ENCODE data around the gene SLC27A5. TPM values are rescaled to one million over a fixed set of nuclear protein-coding genes. Genes with fewer than 3 reads are reported as not detected.

SLC27A5 gene
- total RNA-seq = 10 to 100 TPM; 13.7 to 15.4 TPM

- Mint-ChIP-seq H3K27ac (peak within 1 kb of the TSS; percentile 62), H3K9me3 (peaks cover 7% of the 10 kb centered on the region), H3K4me1 (peaks cover 17% of the 10 kb centered on the region), H3K4me3 (no peak within 1 kb of the TSS), H3K27me3 (no peaks in the 10 kb centered on the region), H3K36me3 (peaks cover 15% of the 10 kb centered on the region)
- peak; percentile 31 for DNase-seq
- POLR2A ChIA-PET = no interaction called here
- ATAC-seq (ENCODE audit: low read depth) = no peak
Observed at GRCh38 chr19:58511353-58512208, at the start of gene SLC27A5. TSS of gene SLC27A5 (minus strand) at chr19:58511992. CDS start at chr19:58511955, 37 bp downstream.

DNA sequence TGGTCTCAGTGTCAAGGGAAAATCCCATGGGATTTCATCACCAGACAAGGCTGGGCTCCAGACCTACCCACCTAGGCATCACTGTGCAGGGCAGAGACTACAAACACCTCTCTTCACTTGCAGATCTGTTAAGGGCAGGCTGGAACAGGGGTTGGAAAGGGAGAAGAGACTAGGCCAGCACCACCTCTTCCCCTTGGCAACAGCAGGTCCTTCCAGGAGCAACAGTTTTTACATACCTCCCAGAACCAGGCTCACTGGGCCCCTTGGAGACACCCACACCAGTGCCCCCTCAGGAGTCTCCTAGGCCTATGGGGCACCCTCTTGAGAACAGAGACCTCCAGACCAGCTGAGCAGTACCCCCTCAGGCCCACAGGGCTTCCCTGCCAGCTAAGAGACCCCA is 49.1 kb upstream of the SLC27A5 start:
- POLR2A ChIA-PET = interaction anchor here (1.7 to 5.9 kb wide), 6 partner anchors 10 to 41 kb away, joined by 4 to 50 read pairs (median 20); partner anchors contain the start of genes MZF1, TRIM28 and ZBTB45
- no peaks in the 10 kb centered on the region for H3K27me3 Mint-ChIP-seq
- ATAC-seq (ENCODE audit: low read depth) (no peak), DNase-seq (no peak)
- no peaks in the 10 kb centered on the region for H3K9me3 Mint-ChIP-seq
- H3K36me3 Mint-ChIP-seq = peaks cover 19% of the 10 kb centered on the region
- H3K4me3 Mint-ChIP-seq = peak overlapping the region; percentile 86
- H3K4me1 Mint-ChIP-seq = peaks cover 42% of the 10 kb centered on the region
- peak overlapping the region; percentile 96 for H3K27ac Mint-ChIP-seq

GRCh38 chr19:58560007-58560887 is 48.5 kb upstream of the SLC27A5 start:
- peaks cover 19% of the 10 kb centered on the region for H3K36me3 Mint-ChIP-seq
- H3K4me3 Mint-ChIP-seq = peak overlapping the region; percentile 96
- ATAC-seq (ENCODE audit: low read depth) = no peak
- peak overlapping the region; percentile 96 for H3K27ac Mint-ChIP-seq
- peaks cover 42% of the 10 kb centered on the region for H3K4me1 Mint-ChIP-seq
- H3K27me3 Mint-ChIP-seq = no peaks in the 10 kb centered on the region
- H3K9me3 Mint-ChIP-seq = no peaks in the 10 kb centered on the region
- no peak for DNase-seq
- POLR2A ChIA-PET = interaction anchor here (1.0 to 5.9 kb wide), 8 partner anchors 9 to 61 kb away, joined by 3 to 50 read pairs (median 10); partner anchors contain the start of genes MZF1, TRIM28 and ZBTB45

DNA sequence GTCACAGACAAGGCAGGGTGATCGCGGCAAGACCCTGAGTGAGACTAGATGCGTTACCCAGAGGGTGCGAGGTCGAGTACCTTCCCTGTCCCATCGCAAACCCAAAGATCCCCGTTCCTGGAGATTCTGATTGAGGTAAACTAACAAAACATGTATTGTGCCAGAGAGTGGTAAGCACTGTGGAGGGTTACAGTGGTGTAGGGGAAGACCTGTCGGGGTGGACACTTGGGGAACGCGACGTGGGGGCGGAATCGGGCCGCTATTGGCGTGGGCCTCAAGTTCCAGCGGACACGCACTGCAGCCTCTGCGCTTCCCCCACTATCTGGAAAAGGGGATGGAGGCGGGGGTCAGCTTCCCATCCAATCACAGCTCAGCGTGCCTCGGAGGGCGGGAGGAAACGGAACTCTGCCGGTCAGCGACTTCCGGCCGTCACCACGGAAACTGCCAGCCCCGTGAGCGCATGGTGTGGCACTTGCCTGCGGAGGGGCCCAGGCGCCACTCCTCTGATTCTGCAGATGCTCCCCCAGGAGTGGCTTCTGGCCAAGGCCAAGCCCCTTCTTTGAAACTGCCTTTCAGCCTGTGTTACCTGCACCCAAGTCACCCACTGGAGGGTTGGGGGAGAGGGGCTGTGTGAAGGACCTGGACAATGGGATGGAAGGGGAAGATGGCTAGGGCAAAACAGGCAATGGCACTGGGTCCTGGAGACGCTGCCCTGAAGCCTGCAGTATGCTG is 47.6 kb upstream of the SLC27A5 start:
- peak; percentile 73 for DNase-seq
- Mint-ChIP-seq H3K27ac (peak overlapping the region; percentile 96), H3K4me3 (peak overlapping the region; percentile 96), H3K36me3 (peaks cover 18% of the 10 kb centered on the region), H3K27me3 (no peaks in the 10 kb centered on the region), H3K9me3 (no peaks in the 10 kb centered on the region), H3K4me1 (peaks cover 44% of the 10 kb centered on the region)
- ATAC-seq (ENCODE audit: low read depth) = peak; percentile 1
- POLR2A ChIA-PET = interaction anchor here (0.9 to 5.9 kb wide), 8 partner anchors 8 to 60 kb away, joined by 3 to 50 read pairs (median 8); partner anchors contain the start of genes MZF1, TRIM28 and ZBTB45

GRCh38 chr19:58558623-58559274 is 47.0 kb upstream of the SLC27A5 start:
- POLR2A ChIA-PET = interaction anchor here (0.9 to 5.9 kb wide), 8 partner anchors 8 to 59 kb away, joined by 3 to 50 read pairs (median 8); partner anchors contain the start of genes MZF1, TRIM28 and ZBTB45
- Mint-ChIP-seq H3K27me3 (no peaks in the 10 kb centered on the region), H3K4me3 (peak overlapping the region; percentile 96), H3K27ac (peak overlapping the region; percentile 96), H3K36me3 (peaks cover 18% of the 10 kb centered on the region), H3K4me1 (peaks cover 41% of the 10 kb centered on the region), H3K9me3 (no peaks in the 10 kb centered on the region)
- DNase-seq (peak; percentile 100), ATAC-seq (ENCODE audit: low read depth) (peak; percentile 65)

DNA sequence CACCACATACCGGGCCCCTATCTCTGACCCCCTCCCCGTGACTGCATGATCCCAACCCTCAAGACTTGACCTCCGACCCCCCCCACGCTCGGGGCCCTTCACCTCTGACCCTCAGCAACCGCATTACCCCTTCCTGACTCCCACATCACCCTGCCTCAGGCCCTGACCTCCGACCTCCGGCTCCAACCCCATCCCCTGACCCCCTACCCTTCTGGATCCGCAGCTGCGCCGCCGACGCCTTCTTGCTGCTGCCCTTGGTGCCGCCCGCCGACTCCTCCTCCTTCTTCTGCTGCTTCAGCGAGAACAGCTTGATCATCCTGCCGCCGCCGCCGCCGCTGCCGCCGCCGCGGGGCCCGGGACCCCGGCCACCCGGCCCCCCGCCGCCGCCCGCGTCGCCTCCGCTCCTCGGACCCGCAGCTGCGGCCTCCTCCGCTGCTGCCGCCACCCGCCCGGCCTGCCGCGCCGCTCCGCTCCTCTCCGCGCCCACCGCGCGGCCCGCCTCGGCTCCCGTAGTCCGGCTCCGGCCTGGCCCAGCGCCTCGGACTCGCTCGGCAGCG is 46.4 kb upstream of the SLC27A5 start, which contains the start of gene UBE2M:
Gene UBE2M (minus strand): TSS at position 546 of the 557 bp plus-strand sequence. CDS start 230 bp downstream, at position 316.
- peak within 1 kb of the TSS; percentile 96 for H3K4me3 Mint-ChIP-seq
- H3K36me3 Mint-ChIP-seq = peaks cover 21% of the 10 kb centered on the region
- POLR2A ChIA-PET = interaction anchor here (0.5 to 5.9 kb wide), 5 partner anchors 13 to 45 kb away, joined by 3 to 50 read pairs (median 11); partner anchors contain the start of genes MZF1, TRIM28 and ZBTB45
- peak within 1 kb of the TSS; percentile 98 for H3K27ac Mint-ChIP-seq
- peak; percentile 2 for ATAC-seq (ENCODE audit: low read depth)
- no peak for DNase-seq
- no peaks in the 10 kb centered on the region for H3K27me3 Mint-ChIP-seq
- peaks cover 38% of the 10 kb centered on the region for H3K4me1 Mint-ChIP-seq
- H3K9me3 Mint-ChIP-seq = no peaks in the 10 kb centered on the region

- Mint-ChIP-seq H3K4me1 (peaks cover 42% of the 10 kb centered on the region), H3K27ac (peak overlapping the region; percentile 98), H3K27me3 (no peaks in the 10 kb centered on the region), H3K4me3 (peak overlapping the region; percentile 96), H3K9me3 (no peaks in the 10 kb centered on the region), H3K36me3 (peaks cover 26% of the 10 kb centered on the region)
- DNase-seq (peak; percentile 28), ATAC-seq (ENCODE audit: low read depth) (no peak)
- POLR2A ChIA-PET = interaction anchor here (0.5 to 5.9 kb wide), 8 partner anchors 13 to 44 kb away, joined by 3 to 50 read pairs (median 4); partner anchors contain the start of genes MZF1, TRIM28 and ZBTB45
Observed at GRCh38 chr19:58557221-58558065, 45.7 kb upstream of the SLC27A5 start.

DNA sequence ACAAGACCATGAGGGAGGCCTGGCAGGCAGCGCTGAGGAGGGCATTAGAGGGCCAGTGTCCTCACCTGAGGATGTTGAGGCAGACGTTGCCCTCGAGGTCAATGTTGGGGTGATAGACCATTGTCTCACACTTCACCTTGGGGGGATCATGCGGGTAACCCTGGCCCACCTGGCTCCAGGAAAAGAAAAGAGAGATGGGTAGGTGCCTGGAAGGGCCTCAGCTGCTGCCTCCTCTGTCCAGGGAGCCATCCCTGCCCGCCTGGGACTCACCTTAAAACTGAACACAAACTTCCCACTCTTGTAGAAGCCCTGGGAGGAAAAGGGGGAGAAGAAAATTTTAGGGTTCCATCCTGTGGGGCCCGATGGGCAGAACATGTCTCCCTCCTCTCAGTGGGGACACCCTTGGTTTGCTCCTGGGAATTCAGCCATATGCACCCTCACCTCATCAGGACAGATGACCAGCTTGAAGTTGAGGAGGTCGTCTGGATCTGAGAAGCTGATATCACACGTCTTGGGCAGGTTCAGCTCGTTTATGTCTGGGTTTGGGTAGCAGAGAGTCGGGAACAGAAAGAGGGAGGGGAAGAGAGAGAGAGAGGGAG is 44.9 kb upstream of the SLC27A5 start:
- DNase-seq (no peak), ATAC-seq (ENCODE audit: low read depth) (no peak)
- Mint-ChIP-seq H3K4me1 (peaks cover 43% of the 10 kb centered on the region), H3K27me3 (no peaks in the 10 kb centered on the region), H3K27ac (peak overlapping the region; percentile 98), H3K4me3 (peak overlapping the region; percentile 96), H3K36me3 (peaks cover 26% of the 10 kb centered on the region), H3K9me3 (no peaks in the 10 kb centered on the region)
- POLR2A ChIA-PET = interaction anchor here (0.8 to 4.8 kb wide), 4 partner anchors 12 to 38 kb away, joined by 3 to 28 read pairs (median 4); partner anchors contain the start of genes TRIM28 and ZBTB45

GRCh38 chr19:58555920-58556621 is 44.3 kb upstream of the SLC27A5 start:
- H3K4me3 Mint-ChIP-seq = peak overlapping the region; percentile 96
- POLR2A ChIA-PET = interaction anchor here (1.2 to 3.7 kb wide), 9 partner anchors 7 to 105 kb away, joined by 3 to 72 read pairs (median 9); partner anchors contain the start of genes MZF1, TRIM28, ZBTB45 and ZNF324B
- peak overlapping the region; percentile 98 for H3K27ac Mint-ChIP-seq
- peaks cover 26% of the 10 kb centered on the region for H3K36me3 Mint-ChIP-seq
- H3K4me1 Mint-ChIP-seq = peaks cover 37% of the 10 kb centered on the region
- DNase-seq (no peak), ATAC-seq (ENCODE audit: low read depth) (no peak)
- no peaks in the 10 kb centered on the region for H3K27me3 Mint-ChIP-seq
- no peaks in the 10 kb centered on the region for H3K9me3 Mint-ChIP-seq

DNA sequence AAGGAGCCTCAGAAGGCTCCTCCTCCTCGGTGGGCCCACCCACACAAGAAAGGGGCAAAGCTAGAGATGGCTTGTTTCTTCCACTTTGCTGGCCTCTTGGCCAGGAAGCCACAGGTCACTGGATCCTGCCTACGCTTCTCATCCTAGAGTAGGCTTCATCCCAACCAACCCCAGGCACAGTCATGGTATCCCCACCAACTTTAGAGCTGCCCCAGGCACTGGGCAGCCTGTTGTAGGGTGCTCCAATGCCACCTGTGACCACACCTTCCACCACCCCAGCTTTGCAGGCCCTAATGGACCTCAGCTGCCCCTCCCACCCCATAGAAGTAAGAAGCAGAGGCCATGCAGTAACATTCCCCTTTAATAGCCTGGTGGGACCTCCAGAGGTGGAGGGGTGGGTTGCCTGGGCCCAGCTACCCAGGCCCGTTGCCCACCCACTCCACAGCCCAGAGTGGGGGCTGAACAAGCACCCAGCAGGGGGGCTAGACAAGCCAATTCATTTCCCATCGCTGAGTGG is 43.6 kb upstream of the SLC27A5 start:
- Mint-ChIP-seq H3K36me3 (peaks cover 28% of the 10 kb centered on the region), H3K27ac (peak overlapping the region; percentile 94), H3K4me1 (peaks cover 37% of the 10 kb centered on the region), H3K27me3 (no peaks in the 10 kb centered on the region), H3K9me3 (no peaks in the 10 kb centered on the region), H3K4me3 (peak overlapping the region; percentile 96)
- ATAC-seq (ENCODE audit: low read depth) = no peak
- POLR2A ChIA-PET = interaction anchor here (0.6 to 3.7 kb wide), 10 partner anchors 8 to 104 kb away, joined by 3 to 72 read pairs (median 9); partner anchors contain the start of genes MZF1, TRIM28, ZBTB45 and ZNF324B
- DNase-seq = no peak
